Hepatocyte (in vitro differentiated cells): ENCODE results near the gene MATCAP1.

Experiments
- CTCF ChIP-seq: fragments of 200-600 bp; sonication (generic); IDR thresholded peaks from 2 replicates; pipeline ENCODE4 v1.5.1; 2016; ENCODE audit warnings: antibody characterized with exemption, mild to moderate bottlenecking; ENCODE audit not compliant: poor library complexity
- EZH2 ChIP-seq: fragments of 200-600 bp; sonication (generic); IDR thresholded peaks from 2 replicates; pipeline ENCODE4 v1.6.1; 2016; ENCODE audit warnings: antibody characterized with exemption, mild to moderate bottlenecking, borderline replicate concordance

- TF ChIP-seq CTCF (no peak), EZH2 (no peak)
Measured at GRCh38 chr16:67190041-67190440, 6.3 kb upstream of the MATCAP1 start, which contains the start of gene EXOC3L1.
